Tongue (tissue), 2 donors: Measurements from ENCODE around the gene ZFYVE21. TPM values are rescaled to one million over a fixed set of nuclear protein-coding genes. Genes with fewer than 3 reads are reported as not detected.

Experiments
- DNase-seq: peaks from one replicate; pipeline ENCODE4 v3.0.0-alpha.2; 2015
- total RNA-seq: library from RNA; depleted of rRNA; stranded (reverse); fragments of >200 nt; gene quantifications from one replicate; pipeline ENCODE4 v1.2.3, GENCODE V29; 2014

Gene ZFYVE21
- total RNA-seq, 1 donor from 2014 or later: 119 TPM

GRCh38 chr14:103705504-103706284 lies 9.9 kb upstream of the ZFYVE21 start:
- no peak for DNase-seq

DNA sequence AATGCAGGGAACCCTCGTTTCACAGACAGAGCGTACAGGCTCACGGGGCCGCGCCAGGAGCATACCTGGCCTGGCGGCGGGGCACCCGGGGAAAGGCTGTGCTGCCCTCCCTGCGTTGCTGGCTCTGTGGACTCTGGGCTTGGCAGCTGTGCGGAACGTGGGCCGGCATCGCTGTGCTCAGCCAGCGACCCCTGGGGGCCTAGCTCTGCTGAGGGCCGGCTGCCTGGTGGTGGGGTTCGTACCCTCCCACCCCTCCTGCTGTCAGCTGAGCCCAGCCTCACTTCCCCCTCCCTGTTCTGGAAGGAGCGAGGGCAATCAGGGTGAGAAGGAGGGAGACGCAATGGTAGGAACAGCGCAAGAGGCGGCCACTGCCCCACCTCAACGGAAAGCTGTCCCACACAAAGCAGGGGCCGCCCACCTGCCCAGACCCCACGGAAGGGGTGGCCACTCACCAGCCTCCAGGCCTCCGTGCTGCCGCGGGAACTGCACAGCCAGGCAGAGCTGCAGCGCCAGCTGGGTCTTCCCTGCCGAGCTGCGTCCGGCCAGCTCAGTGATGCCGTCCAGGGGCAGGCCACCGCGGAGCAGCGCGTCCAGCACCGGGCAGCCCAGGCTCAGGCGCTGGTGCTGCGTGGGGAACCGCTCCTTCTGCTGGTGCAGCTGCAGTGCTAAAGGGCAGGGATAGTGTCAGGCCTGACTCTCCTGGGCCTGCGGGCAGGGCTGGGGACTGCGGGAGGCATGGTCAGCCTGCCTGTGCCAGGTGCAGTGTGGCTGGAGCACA lies 8.9 kb upstream of the ZFYVE21 start:
- DNase-seq: no peak

GRCh38 chr14:103707329-103708263 lies 8.0 kb upstream of the ZFYVE21 start:
- no peak for DNase-seq

DNA sequence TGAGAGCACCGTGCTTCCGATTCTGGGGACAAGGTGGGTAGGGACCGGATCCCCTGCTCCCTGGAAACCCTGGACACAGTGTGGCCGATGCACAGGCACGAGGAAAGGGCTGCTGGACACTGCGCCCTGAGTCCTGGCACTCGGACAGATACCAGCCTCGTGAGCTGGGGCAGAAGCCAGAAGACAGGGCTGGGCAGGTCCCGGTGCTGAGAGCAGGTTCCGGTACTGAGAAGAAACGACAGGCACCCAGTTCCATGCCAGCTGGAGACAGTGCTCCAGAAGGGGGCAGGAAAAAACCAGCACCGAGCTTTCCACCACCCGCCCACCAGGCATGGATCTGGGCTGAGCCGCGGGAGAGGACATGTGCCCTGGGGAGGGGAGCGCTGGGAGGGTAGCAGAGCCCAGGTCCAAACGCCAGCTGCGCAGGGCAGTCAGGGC lies 6.8 kb upstream of the ZFYVE21 start:
- no peak for DNase-seq

DNA sequence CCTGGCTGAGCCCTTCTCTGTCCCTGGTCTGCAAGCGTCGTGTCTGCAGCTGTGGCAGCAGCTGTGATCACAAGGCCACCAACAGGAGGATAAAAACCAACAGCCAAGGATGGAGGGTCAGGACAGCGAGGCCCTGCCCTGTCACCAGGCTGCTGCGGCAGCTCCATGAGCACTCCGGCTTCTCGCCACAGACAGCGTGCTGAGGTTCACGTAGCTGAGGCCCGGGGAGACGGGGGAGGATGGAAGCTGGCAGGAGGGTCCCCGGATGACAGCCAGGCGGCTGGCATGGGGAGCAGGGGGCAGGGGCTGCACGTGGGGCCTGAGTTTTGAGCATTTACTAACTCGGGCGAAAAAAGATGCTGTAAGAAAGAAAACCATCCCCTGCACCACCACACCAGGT lies 5.8 kb upstream of the ZFYVE21 start:
- no peak for DNase-seq

DNA sequence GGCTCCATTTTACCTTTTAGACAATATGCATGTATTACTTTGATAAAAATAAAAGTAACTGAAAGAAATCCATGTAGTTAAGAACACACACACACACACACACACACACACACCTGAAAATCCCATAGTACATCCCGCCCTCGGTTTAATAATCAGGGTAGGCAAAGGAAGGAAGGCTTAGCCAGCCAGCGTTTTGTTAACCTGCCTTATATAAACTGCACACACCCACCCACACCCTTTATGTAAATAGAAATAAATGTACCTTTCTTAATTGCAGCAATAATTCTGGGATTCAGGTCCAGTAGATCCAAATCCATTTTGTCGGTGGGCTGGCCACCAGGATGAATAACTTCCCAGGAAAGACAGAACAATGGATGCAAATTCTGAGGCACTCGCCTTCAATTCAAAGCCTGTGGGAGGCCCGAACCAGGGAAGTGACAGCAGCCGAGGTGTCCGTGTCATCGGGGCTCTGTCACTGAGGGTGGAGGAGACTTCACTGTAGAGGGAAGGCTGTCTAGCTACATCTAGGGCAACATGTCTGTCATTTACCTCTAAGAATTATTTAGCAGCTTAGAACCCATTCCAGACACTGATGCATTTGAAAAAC lies 4.7 kb upstream of the ZFYVE21 start:
- DNase-seq: no peak

GRCh38 chr14:103711516-103712431 lies 3.8 kb upstream of the ZFYVE21 start:
- DNase-seq: no peak

- DNase-seq: no peak
These were observed 2.9 kb upstream of the ZFYVE21 start for GRCh38 chr14:103712633-103713247.

DNA sequence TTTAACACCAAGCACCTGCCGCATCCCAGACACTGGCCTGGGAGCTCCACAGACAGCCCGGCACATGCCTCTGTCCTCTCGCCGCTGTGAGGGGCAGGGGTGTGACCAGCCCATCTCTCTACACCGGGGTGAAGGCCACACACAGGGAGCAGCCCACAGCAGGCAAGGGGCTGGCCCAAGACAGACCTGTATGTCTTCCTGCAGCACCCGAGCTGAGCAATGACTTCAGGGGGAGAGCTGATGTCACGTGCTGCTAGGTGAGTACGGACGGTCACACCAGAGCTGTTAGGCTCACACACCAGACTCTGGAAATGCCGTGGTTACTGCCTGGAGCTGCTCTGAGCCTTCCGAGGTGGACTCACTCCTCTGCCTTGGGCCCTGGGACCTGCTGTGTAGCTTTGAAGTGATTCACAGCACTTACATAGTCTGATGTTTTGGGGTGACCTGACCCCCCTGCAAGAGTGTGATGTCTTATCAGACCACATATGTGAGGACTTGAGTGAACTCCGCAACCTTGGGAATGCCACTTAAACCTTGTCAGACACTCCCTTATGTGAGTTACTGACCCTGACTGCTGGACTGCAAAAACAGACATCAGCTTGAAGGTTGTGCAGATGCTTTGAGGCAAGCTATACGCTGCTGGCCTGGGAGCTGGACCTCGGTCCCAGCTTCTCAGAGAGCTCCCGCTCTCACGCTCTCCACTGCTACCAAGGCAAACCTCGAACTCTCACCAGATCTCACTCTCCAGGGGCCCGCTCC lies 2.1 kb upstream of the ZFYVE21 start:
- DNase-seq: no peak

DNA sequence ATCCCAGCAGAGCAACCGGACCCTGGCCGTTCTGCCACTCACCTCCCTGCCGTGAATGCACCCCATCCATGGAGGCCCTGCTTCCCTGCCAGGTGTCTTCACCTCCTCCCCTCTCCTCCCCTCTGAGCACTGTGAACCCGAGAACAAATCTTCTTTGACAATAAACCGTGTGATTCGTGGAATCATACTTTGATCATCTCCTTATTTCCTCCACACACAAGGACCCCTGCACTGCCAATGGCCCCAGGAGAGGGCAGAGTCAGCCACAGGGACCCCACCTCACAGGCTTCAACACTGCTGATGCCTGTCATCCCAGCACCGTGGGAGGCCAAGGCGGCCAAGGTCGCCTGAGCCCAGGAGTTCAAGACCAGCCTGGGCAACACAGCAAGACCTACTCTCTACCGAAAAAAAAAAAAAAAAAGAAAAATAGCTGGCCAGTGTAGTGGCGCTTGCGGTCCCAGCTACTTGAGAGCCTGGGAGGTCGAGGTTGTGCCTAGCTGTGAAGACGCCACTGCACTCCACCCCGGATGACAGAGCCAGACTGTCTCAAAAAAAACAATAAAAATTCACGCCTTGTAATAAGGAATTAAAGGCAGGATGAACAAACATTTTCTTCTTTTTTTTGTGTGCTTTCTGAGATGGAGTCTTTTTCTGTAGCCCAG lies 1.4 kb upstream of the ZFYVE21 start:
- no peak for DNase-seq

DNA sequence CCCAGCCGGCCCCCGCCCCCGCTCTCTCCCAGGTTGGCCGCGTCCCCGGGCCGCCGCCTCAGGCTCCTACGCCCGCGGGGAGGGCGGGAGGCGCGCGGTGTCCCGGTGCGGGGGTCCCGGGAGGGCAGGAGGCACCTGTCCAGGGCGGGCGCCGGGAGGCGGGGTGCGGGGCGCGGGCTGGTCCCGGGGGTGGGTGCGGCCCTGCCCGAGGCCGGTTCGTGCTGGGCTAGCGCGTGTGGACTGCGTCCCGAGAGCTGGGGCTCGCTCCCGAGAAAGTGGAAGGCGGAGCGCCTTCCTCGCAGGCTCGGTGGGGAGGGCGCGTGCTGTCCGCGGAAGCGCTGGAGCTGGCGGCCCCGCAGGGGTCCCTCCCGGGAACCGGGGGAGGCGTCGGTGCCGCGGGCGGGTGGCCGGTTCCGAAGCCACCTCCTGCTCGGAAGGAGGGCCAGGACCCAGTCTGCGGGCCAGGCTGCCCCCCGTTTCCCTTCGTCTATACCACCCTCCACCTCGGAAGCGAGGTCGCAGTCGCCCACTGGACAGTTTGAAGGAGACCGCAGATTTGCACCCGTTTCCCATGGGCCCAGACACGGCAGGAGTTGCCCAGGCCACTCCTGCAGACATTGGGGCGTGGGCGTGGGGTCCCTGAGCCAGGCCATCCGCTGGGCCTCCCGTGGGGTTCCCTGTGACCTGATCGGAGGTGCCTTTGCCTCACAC lies 636 bp downstream of the ZFYVE21 start:
- DNase-seq: peak; percentile 33

- DNase-seq: no peak
These were observed 1.3 kb downstream of the ZFYVE21 start for GRCh38 chr14:103716899-103717411.

GRCh38 chr14:103718572-103718971 lies 3.0 kb downstream of the ZFYVE21 start:
- no peak for DNase-seq

DNA sequence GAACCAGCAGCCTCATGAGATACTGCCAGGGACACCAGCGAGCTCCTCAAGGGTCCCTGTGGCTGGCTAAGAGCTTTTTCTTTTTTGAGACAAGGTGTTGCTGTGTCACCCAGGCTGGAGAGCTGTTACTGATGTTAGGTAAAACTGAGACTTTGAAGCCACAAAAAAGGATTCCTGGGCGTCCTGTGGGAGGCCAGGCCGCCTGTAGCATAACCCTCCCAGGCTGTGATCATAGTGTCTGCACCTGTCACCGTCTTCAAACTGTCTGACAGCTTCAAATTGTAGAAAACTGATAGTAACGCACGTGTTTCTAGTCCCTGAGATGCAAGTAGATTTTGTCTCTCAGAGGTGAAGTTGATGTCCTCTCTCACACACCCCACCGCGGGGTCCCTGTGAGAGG lies 4.1 kb downstream of the ZFYVE21 start:
- no peak for DNase-seq

GRCh38 chr14:103721334-103722120 lies 5.9 kb downstream of the ZFYVE21 start:
- no peak for DNase-seq

DNA sequence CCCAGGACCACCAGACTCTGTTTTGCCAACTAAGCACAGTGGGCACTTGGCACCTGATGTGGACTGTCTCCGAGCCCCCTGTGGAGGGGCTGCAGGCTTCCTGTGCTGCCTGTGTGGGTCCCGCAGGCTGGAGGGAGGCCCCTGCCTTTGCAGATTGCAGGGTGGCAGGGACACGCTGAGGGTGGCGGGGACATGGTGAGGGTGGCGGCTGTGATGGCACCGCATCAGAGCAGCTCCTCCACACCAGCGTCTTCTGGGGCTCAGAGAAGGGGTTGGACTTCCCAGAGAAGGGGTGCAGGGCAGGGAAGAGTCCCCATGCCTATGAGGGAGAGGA lies 8.1 kb downstream of the ZFYVE21 start:
- DNase-seq: no peak

DNA sequence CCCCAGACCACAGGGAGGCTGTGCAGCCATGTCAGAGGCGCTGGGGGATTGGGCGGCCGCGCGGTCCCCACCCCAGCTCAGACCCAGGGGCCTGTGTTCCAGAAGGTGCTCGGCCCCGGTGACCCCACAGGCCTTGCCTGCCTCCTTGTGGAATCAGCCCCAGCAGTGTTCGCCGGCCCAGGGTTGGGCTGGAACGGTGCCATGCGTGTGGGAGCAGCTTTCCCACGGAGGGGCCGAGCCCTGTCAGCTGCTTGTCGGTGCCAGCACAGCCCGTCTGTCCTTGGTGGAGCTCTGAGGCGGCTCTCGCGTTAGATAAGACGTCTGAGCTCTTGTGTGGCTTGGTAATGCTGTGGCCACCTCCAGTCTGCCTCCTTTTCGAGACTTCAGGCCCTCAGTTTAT lies 8.5 kb downstream of the ZFYVE21 start:
- peak; percentile 82 for DNase-seq
